Measurements from ENCODE around the gene NFKBIE. TPM values are rescaled to one million over a fixed set of nuclear protein-coding genes. Genes with fewer than 3 reads are reported as not detected.
"Not testable (repeated sequence)": the region's sequence is repeated elsewhere in the genome, so short reads cannot be mapped to it uniquely, and the experiment has no call there.

The NFKBIE gene
- total and polyA plus RNA-seq, 12 donors: 1.5 to 8.7 (median 3.6) TPM

- whole genome bisulfite sequencing, 2 donors: 14 to 19% methylated on average over 5 of the region's 5 CpGs
- no peaks in the 10 kb centered on the region for H3K27me3 ChIP-seq
- DNase-seq (peak; percentile 89 to 90), ATAC-seq (peak; percentile 54 to 83 (median 71))
- no peaks in the 10 kb centered on the region for H3K9me3 ChIP-seq
- intact Hi-C loops (cut with DNase I): loop anchor here (1.0 to 10.0 kb wide), 10 partner anchors 13 to 140 kb away; no protein-coding TSS in a partner anchor
- H3K27ac ChIP-seq: peak overlapping the region; percentile 52 to 98 (median 90)
- H3K4me3 ChIP-seq: no peak overlapping the region
- H3K4me1 ChIP-seq: peaks cover 23 to 91% (median 64%) of the 10 kb centered on the region in 9 donors
- H3K36me3 ChIP-seq: peaks cover 0 to 55% (median 24%) of the 10 kb centered on the region in 9 donors
- TF ChIP-seq, protein P1, sequence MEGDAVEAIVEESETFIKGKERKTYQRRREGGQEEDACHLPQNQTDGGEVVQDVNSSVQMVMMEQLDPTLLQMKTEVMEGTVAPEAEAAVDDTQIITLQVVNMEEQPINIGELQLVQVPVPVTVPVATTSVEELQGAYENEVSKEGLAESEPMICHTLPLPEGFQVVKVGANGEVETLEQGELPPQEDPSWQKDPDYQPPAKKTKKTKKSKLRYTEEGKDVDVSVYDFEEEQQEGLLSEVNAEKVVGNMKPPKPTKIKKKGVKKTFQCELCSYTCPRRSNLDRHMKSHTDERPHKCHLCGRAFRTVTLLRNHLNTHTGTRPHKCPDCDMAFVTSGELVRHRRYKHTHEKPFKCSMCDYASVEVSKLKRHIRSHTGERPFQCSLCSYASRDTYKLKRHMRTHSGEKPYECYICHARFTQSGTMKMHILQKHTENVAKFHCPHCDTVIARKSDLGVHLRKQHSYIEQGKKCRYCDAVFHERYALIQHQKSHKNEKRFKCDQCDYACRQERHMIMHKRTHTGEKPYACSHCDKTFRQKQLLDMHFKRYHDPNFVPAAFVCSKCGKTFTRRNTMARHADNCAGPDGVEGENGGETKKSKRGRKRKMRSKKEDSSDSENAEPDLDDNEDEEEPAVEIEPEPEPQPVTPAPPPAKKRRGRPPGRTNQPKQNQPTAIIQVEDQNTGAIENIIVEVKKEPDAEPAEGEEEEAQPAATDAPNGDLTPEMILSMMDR (IDR thresholded peaks at IDR 0.05): peak; percentile 69 to 89 (median 86)
Measured at GRCh38 chr6:44234101-44235025, 31.0 kb downstream of the NFKBIE start.

DNA sequence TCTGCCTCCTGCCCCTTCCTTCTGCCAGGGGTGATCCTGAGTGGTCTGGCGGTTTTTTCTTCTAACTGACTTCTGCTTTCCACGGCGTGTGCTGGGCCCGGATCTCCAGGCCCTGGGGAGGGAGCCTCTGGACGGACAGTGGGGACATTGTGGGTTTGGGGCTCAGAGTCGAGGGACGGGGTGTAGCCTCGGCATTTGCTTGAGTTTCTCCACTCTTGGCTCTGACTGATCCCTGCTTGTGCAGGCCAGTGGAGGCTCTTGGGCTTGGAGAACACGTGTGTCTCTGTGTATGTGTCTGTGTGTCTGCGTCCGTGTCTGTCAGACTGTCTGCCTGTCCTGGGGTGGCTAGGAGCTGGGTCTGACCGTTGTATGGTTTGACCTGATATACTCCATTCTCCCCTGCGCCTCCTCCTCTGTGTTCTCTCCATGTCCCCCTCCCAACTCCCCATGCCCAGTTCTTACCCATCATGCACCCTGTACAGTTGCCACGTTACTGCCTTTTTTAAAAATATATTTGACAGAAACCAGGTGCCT lies 31.7 kb downstream of the NFKBIE start:
- DNase-seq: no peak
- 35 to 45% methylated on average over 14 of the region's 14 CpGs for WGBS, 2 donors
- H3K4me1 ChIP-seq: peaks cover 23 to 97% (median 72%) of the 10 kb centered on the region in 9 donors
- TF ChIP-seq, protein P1 (IDR thresholded peaks at IDR 0.05): no peak
- H3K9me3 ChIP-seq: no peaks in the 10 kb centered on the region
- peak overlapping the region; percentile 52 to 98 (median 90) for H3K27ac ChIP-seq
- peak in 2 of 8 donors; percentile 4 to 42 for ATAC-seq
- intact Hi-C loops (cut with DNase I): loop anchor here in 8 of 10 donors (1.0 to 10.0 kb wide), 8 partner anchors 12 to 139 kb away; no protein-coding TSS in a partner anchor
- peaks cover 0 to 56% (median 24%) of the 10 kb centered on the region in 9 donors for H3K36me3 ChIP-seq
- H3K27me3 ChIP-seq: no peaks in the 10 kb centered on the region
- no peak overlapping the region for H3K4me3 ChIP-seq

GRCh38 chr6:44232676-44233566 lies 32.4 kb downstream of the NFKBIE start:
- intact Hi-C loops (cut with DNase I): loop anchor here in 4 of 10 donors (5.0 to 10.0 kb wide), 3 partner anchors 61 to 138 kb away; no protein-coding TSS in a partner anchor
- ATAC-seq: no peak
- Histone ChIP-seq H3K36me3 (peaks cover 0 to 56% (median 24%) of the 10 kb centered on the region in 9 donors), H3K27me3 (no peaks in the 10 kb centered on the region), H3K4me1 (peaks cover 26 to 97% (median 74%) of the 10 kb centered on the region in 9 donors), H3K9me3 (no peaks in the 10 kb centered on the region), H3K27ac (peak overlapping the region; percentile 52 to 98 (median 90)), H3K4me3 (no peak overlapping the region)
- 59 to 71% methylated on average over 15 to 16 of the region's 16 CpGs for WGBS, 2 donors
- TF ChIP-seq, protein P1 (IDR thresholded peaks at IDR 0.05): no peak
- peak in 1 of 2 donors; percentile 22 for DNase-seq

DNA sequence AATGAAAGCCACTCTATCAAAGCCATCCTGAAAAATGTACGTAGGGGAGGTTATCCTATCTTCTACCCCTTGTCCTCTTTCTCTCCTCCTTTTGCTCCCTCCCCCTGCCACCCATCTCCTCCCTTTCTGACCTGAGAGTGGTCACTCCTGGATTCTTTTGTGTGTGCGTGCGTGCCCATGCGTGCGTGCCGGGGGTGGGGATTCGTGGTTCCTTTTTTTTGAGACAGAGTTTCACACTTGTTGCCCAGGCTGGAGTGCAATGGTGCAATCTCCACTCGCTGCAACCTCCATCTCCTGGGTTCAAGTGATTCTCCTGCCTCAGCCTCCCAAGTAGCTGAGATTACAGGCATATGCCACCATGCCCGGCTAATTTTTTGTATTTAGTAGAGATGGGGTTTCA lies 33.9 kb downstream of the NFKBIE start:
- intact Hi-C loops (cut with DNase I): loop anchor here in 4 of 10 donors (5.0 to 10.0 kb wide), 3 partner anchors 59 to 137 kb away; no protein-coding TSS in a partner anchor
- Histone ChIP-seq H3K36me3 (peaks cover 0 to 56% (median 24%) of the 10 kb centered on the region in 9 donors), H3K4me1 (peaks cover 26 to 99% (median 78%) of the 10 kb centered on the region in 9 donors), H3K27ac (peak overlapping the region in 9 of 10 donors; percentile 47 to 98 (median 93))
- H3K9me3 ChIP-seq, ATAC-seq, H3K27me3 ChIP-seq, DNase-seq, H3K4me3 ChIP-seq: not testable (repeated sequence)
- WGBS, 2 donors: 84 to 87% methylated on average over 9 of the region's 9 CpGs

All from heart right ventricle (tissue), 16 donors.